Measurements from ENCODE around the gene AGR2. TPM values are rescaled to one million over a fixed set of nuclear protein-coding genes. Genes with fewer than 3 reads are reported as not detected.
"Not testable (repeated sequence)": the region's sequence is repeated elsewhere in the genome, so short reads cannot be mapped to it uniquely, and the experiment has no call there.

The AGR2 gene
- total RNA-seq = not detected

DNA sequence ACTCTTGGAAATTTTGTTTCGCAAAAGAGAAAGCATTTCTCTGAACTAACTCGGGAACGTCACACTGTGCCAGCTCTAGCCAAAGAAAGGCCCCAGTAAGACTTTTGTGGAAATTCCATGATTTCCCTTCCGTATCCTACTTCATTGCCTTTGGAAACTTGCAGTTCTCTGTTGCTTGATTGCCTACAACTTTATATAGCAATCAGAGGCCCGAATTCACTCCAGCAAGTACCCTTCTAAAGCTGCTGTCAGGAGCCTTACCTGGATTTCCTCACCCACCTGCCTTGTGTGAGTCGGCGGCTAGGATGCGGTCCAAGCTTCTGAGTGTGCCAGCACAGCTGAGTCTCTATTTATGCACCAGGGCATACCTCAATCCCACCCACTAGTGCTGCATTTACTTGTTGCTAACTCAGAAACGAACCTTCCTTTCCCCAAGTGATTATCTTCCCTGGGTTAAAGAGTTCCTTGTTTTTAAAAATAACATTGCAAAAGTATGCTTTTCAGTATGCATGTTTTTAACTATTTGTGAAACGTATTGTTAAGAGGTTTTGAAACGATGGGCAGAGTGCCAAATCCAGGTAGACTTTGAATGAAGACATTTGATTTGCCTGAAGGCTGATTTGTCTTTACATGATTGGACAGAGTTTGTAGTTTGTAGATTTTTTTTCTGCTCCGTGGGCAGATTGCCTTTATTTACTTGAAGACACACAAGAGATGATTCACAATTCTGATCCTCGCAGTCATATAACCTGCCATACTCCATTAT, at the start of gene AGR2:
Gene AGR2 (minus strand): TSS at position 326 of the 766 bp plus-strand sequence. CDS start 3,203 bp downstream, outside the sequence.
- ChIA-PET POLR2A (no interaction called here), CTCF (no interaction called here)

DNA sequence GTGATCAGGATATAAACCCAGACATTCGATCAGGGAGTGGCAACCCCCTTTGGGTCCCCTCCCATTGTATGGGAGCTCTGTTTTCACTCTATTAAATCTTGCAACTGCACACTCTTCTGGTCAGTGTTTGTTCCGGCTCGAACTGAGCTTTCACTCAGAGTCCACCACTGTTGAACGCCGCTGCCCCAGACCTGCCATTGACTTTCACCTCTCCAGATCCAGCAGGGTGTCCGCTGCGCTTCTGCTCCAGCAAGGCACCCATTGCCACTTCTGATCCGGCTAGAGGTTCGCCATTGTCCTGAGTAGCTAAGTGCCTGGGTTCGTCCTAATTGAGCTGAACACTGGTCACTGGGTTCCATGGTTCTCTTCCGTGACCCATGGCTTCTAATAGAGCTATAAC, 48.4 kb upstream of the AGR2 start:
- CTCF ChIA-PET = not testable (repeated sequence)

DNA sequence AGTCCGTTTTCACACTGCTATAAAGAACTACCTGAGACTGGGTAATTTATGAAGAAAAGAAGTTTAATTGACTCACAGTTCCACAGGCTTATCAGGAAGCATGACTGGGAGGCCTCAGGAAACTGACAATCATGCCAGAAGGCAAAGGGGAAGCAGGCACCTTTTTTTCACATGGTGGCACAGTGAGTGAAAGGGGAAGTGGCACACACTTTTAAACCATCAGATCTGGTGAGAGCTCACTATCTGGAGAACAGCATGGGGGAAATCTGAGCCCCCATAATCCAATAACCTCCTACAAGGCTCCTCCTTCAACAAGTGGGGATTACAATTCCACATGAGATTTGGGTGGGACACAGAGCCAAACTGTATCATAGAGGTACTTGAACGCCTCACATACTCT, 47.0 kb upstream of the AGR2 start:
- POLR2A ChIA-PET = no interaction called here
- CTCF ChIA-PET = no interaction called here

More for the DNA sequence above, 48.4 kb upstream of the AGR2 start:
- POLR2A ChIA-PET = not testable (repeated sequence)

DNA sequence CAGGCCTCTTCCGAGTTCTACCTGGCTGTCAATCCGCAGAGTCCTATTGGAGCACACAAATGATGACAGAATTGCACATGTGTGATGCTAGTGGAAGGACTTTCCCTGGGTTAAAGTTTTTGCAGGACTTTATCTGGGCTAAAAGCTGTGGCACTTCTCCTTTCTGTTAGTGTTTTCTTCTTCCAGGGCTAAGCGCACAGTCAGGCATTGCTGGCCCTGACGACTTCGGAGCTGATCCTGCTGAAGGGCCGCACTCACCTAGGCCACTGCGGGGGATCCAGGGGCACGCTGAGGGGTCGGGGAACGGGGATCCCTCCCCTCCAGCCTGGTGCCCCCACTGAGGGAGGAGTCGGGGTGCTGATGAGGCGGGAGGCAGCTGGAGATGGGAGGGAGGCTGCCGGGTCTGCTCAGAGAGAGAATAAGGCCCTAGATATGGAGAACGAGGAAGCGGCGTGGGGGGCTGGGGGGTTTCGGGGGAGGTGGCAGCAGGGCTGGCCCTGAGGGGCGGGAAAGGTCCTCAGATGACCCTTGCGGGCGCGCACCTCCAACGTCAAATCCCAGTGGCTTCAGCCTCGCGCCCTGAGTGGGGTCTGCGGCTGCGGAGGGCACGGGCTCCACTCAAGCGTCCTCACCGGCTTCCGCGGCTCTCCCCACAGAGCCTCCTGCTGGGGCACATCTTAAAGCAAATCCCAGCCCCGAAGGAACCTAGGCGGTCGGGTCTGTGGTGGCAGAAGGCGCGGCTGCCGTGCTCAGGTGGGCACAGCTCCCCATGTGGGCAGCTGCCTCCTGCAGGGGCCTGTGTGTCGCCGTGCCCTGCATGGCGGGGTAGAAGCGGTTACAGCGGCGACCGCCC, 46.0 kb upstream of the AGR2 start:
- CTCF ChIA-PET = no interaction called here
- POLR2A ChIA-PET = no interaction called here

DNA sequence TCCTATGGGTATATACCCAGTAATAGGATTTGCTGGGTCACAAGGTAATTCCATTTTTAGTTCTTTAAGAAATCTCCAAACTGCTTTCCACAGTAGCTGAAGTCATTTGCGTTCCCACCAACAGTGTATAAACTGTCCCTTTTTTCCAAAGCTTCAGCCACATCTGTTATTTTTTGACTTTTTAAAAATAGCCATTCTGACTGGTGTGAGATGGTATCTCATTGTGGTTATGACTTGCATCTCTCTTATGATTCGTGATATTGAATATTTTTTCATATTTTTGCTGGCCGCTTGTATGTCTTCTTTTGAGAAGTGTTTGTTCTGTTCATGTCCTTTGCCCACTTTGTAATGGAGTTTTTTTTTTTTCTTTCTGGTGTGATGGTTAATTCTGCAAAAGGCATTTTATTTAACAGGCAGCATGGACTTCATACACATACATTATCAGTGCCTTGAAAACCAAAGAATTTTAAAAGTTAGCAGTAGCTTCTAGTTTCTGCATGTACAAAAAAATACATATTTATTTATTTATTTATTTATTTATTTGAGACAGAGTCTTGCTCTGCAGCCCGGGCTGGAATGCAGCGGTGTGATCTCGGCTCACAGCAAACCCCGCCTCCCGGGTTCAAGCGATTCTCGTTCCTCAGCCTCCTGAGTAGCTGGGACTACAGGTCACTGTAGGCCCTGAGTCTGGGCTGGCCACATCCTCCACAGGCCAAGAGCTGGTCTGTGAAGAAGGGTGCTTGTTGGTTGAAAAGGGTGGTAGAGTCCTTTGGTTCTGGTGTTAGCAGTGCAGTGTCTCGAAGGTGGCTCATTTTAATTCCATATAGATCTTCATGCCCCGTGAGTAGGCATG, 44.7 kb upstream of the AGR2 start:
- POLR2A ChIA-PET = no interaction called here
- CTCF ChIA-PET = no interaction called here

DNA sequence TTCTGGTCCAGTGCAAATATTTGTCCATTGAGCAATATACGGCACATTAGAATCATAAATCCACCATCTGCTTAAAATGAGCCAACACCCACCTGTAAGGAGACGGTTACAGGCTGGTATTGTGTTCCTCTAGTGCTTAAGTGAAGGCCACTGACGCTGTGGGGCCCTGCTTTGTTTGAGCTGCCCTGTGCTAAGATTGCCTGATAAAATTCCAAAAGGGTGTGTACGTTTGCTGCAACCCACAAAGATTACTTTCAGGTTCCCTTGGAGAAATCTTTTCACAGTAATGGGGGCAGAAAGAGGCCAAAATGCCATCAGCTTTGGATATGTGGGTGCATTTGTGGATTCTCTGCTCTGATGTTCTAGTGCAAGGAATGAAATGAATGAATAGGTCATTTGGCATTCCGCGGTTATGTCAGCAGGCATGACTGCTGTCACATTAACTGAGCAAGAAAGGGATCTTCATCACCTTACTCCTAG, 42.6 kb upstream of the AGR2 start:
- CTCF ChIA-PET = no interaction called here
- POLR2A ChIA-PET = no interaction called here

GRCh38 chr7:16846601-16847165, 41.9 kb upstream of the AGR2 start:
- POLR2A ChIA-PET = no interaction called here
- CTCF ChIA-PET = no interaction called here

GRCh38 chr7:16845746-16846145, 40.9 kb upstream of the AGR2 start:
- ChIA-PET CTCF (no interaction called here), POLR2A (no interaction called here)

GRCh38 chr7:16841681-16842080, 36.9 kb upstream of the AGR2 start:
- ChIA-PET POLR2A (no interaction called here), CTCF (no interaction called here)

DNA sequence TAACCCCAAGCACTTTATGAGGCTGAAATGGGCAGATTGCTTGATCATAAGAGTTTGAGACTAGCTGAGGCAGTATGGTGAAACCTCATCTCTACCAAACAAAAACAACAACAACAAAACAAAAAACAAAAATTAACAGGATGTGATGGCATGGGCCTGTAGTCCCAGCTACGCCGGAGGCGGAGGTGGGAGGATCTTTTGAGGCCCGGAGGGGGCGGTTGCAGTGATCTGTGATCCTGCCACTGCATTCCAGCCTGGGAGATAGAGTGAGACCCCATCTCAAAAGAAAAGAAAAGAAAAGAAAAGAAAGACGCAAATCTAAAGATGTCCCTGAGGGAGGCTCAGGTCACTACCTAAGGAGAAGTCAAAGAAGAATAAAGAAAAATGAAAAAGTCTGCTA, 35.3 kb upstream of the AGR2 start:
- CTCF ChIA-PET = no interaction called here
- POLR2A ChIA-PET = no interaction called here

GRCh38 chr7:16839646-16840045, 34.8 kb upstream of the AGR2 start:
- POLR2A ChIA-PET = no interaction called here
- CTCF ChIA-PET = no interaction called here

DNA sequence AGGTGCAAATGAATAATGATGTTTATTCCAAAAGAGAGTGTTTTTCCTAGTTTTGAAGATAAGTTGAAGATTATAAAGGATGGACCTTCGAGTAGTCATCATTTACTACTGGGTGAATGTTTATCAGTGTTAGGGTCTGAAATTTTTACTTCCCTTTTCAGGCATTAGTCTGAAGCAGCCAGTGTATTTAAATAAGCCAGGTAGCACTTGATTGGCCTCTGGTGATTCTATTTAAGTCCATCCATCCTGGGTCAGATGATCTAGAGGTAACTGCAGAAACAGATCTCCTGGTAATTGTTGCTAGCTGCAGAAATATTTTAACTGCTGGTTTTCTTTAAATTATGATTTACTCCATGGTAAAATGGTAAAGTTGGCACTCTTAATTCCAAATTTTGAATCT, 34.1 kb upstream of the AGR2 start:
- CTCF ChIA-PET = no interaction called here
- POLR2A ChIA-PET = no interaction called here

- ChIA-PET CTCF (no interaction called here), POLR2A (no interaction called here)
Measured at GRCh38 chr7:16838386-16838785, 33.6 kb upstream of the AGR2 start.

GRCh38 chr7:16836481-16836880, 31.7 kb upstream of the AGR2 start:
- CTCF ChIA-PET = no interaction called here
- POLR2A ChIA-PET = no interaction called here

- CTCF ChIA-PET = no interaction called here
- POLR2A ChIA-PET = no interaction called here
Measured at GRCh38 chr7:16833373-16833772, 28.6 kb upstream of the AGR2 start.

DNA sequence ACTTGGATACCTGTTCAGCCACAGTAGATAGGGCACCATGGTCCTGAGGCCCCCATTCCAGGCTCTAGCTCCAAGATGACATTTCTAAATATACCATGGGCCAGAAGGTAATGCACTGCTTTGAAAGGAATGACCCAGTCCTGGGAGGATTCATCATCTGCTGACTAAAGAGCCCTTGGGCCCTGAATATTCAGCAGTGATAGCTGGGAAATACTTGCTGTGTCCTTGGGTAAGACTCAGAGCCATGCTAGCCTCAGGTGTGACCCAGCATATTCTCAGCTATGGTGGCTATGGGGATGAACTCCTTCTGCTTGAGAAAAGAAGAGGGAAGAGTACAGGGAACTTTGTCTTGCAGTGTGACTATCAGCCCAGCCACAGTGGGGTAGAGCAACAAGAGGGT, 21.3 kb upstream of the AGR2 start:
- ChIA-PET POLR2A (no interaction called here), CTCF (interaction anchor here (0.5 kb wide), 1 partner anchor 157 kb away, joined by 5 read pairs; no protein-coding TSS in a partner anchor)

DNA sequence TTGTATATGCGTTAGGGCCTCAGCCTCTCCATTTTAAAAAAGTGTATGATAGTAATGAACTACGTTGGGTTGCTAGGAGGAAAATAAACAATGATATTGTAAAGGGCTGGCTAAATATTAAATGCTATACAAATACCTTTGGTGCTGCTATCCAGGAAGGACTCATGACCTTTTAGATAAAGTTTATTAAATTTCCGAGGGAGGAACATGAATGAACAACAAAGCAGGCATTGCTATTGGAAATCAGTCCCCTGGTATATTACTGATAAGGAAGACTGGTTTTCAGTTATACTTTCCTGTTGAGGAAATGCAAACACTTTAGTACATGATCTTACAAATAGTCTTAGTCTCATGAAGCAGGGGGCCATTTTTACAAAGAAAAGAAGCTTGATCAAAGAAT, 17.2 kb upstream of the AGR2 start:
- ChIA-PET CTCF (no interaction called here), POLR2A (no interaction called here)

DNA sequence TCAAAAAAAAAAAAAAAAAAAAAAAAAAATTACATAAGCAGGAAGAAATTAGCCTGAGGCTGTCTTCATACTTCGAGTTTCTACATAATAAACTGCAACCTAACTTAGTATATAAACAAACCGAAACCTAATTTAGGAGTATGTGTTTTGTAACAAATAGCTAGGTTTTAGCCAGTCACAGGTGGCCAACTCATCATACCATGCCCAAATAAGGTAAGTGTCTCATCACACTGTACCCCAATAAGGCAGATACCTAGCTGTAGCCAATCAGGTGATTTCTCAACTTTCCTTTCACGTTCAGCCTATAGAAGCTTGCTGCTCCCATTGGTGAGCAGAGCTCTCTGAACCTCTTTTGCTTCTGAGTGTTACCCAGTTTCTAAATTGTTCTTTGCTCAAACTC, 13.9 kb upstream of the AGR2 start:
- CTCF ChIA-PET = no interaction called here
- POLR2A ChIA-PET = no interaction called here

DNA sequence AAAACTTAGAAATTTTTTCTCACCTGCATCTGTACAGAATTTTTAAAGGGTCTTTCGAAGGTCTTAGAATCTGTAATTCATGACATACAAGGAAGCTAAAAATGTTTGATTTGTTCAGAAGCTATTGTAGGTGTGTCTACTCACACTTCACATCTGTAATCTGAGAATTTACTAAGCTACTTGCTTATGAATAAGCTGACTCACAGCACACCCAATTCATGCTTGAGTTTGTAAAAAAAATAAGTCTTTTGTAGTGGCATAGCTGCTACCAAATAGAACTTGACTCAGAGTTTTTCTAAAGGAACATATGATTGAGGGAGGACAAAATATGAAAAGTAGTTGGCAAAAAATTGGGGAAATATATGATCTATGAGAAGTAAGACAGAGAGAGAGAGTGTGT, 12.7 kb upstream of the AGR2 start:
- POLR2A ChIA-PET = no interaction called here
- CTCF ChIA-PET = no interaction called here

GRCh38 chr7:16816824-16817223, 12.0 kb upstream of the AGR2 start:
- POLR2A ChIA-PET = no interaction called here
- CTCF ChIA-PET = no interaction called here
